ENCODE results near the gene CDADC1. TPM values are rescaled to one million over a fixed set of nuclear protein-coding genes. Genes with fewer than 3 reads are reported as not detected.
"Not testable (repeated sequence)": the region's sequence is repeated elsewhere in the genome, so short reads cannot be mapped to it uniquely, and the experiment has no call there.

The CDADC1 gene
- total RNA-seq, 2 donors from 2014 or later, result 16.5 to 18.6 TPM

- DNase-seq, result no peak
- H3K27me3 Mint-ChIP-seq, result no peaks in the 10 kb centered on the region
- no peak overlapping the region for H3K4me3 Mint-ChIP-seq
- no peak overlapping the region for H3K27ac Mint-ChIP-seq
- ATAC-seq, result no peak
- peaks cover 8% of the 10 kb centered on the region for H3K4me1 Mint-ChIP-seq
- peaks cover 2% of the 10 kb centered on the region for H3K36me3 Mint-ChIP-seq (ENCODE audit: low read depth)
- no peaks in the 10 kb centered on the region for H3K9me3 ChIP-seq (ENCODE audit: control insufficient read depth, low read length, poor library complexity, severe bottlenecking)
These were observed 71.8 kb downstream of the CDADC1 start for GRCh38 chr13:49319551-49319950.

GRCh38 chr13:49319951-49320350, 72.2 kb downstream of the CDADC1 start:
- Mint-ChIP-seq H3K27ac (peak overlapping the region; percentile 57), H3K27me3 (no peaks in the 10 kb centered on the region), H3K4me3 (no peak overlapping the region), H3K4me1 (peaks cover 8% of the 10 kb centered on the region), H3K36me3 (ENCODE audit: low read depth) (peaks cover 2% of the 10 kb centered on the region)
- DNase-seq (no peak), ATAC-seq (no peak)
- H3K9me3 ChIP-seq (ENCODE audit: control insufficient read depth, low read length, poor library complexity, severe bottlenecking), result no peaks in the 10 kb centered on the region

GRCh38 chr13:49320975-49321374, 73.2 kb downstream of the CDADC1 start:
- DNase-seq, result no peak
- peak overlapping the region; percentile 57 for H3K27ac Mint-ChIP-seq
- H3K4me1 Mint-ChIP-seq, result peaks cover 8% of the 10 kb centered on the region
- peaks cover 2% of the 10 kb centered on the region for H3K36me3 Mint-ChIP-seq (ENCODE audit: low read depth)
- no peak overlapping the region for H3K4me3 Mint-ChIP-seq
- no peaks in the 10 kb centered on the region for H3K27me3 Mint-ChIP-seq
- no peaks in the 10 kb centered on the region for H3K9me3 ChIP-seq (ENCODE audit: control insufficient read depth, low read length, poor library complexity, severe bottlenecking)
- no peak for ATAC-seq

- Mint-ChIP-seq H3K4me1 (peaks cover 8% of the 10 kb centered on the region), H3K27ac (no peak overlapping the region)
- no peak for ATAC-seq
These were observed 75.0 kb downstream of the CDADC1 start for GRCh38 chr13:49322702-49323101.

GRCh38 chr13:49323344-49323743, 75.6 kb downstream of the CDADC1 start:
- H3K4me3 Mint-ChIP-seq, result no peak overlapping the region
- peaks cover 8% of the 10 kb centered on the region for H3K4me1 Mint-ChIP-seq
- ATAC-seq (no peak), DNase-seq (no peak)
- no peaks in the 10 kb centered on the region for H3K27me3 Mint-ChIP-seq
- no peaks in the 10 kb centered on the region for H3K36me3 Mint-ChIP-seq (ENCODE audit: low read depth)
- no peak overlapping the region for H3K27ac Mint-ChIP-seq
- H3K9me3 ChIP-seq (ENCODE audit: control insufficient read depth, low read length, poor library complexity, severe bottlenecking), result no peaks in the 10 kb centered on the region

More at GRCh38 chr13:49322702-49323101, 75.0 kb downstream of the CDADC1 start:
- no peak overlapping the region for H3K4me3 Mint-ChIP-seq
- H3K36me3 Mint-ChIP-seq (ENCODE audit: low read depth), result peaks cover 2% of the 10 kb centered on the region
- no peak for DNase-seq
- no peaks in the 10 kb centered on the region for H3K9me3 ChIP-seq (ENCODE audit: control insufficient read depth, low read length, poor library complexity, severe bottlenecking)
- H3K27me3 Mint-ChIP-seq, result no peaks in the 10 kb centered on the region

- Mint-ChIP-seq H3K36me3 (ENCODE audit: low read depth) (no peaks in the 10 kb centered on the region), H3K4me1 (peaks cover 1% of the 10 kb centered on the region), H3K27me3 (no peaks in the 10 kb centered on the region)
These were observed 78.6 kb downstream of the CDADC1 start for GRCh38 chr13:49326222-49326917.

GRCh38 chr13:49327145-49327544, 79.4 kb downstream of the CDADC1 start:
- H3K27me3 Mint-ChIP-seq; DNase-seq; H3K4me3 Mint-ChIP-seq; H3K36me3 Mint-ChIP-seq (ENCODE audit: low read depth); H3K27ac Mint-ChIP-seq; H3K4me1 Mint-ChIP-seq; H3K9me3 ChIP-seq (ENCODE audit: control insufficient read depth, low read length, poor library complexity, severe bottlenecking); ATAC-seq: not testable (repeated sequence)

More at GRCh38 chr13:49326222-49326917, 78.6 kb downstream of the CDADC1 start:
- no peak for DNase-seq
- H3K9me3 ChIP-seq (ENCODE audit: control insufficient read depth, low read length, poor library complexity, severe bottlenecking), result no peaks in the 10 kb centered on the region
- no peak overlapping the region for H3K4me3 Mint-ChIP-seq
- ATAC-seq, result no peak
- no peak overlapping the region for H3K27ac Mint-ChIP-seq

GRCh38 chr13:49329831-49330545, 82.3 kb downstream of the CDADC1 start:
- Mint-ChIP-seq H3K27me3 (no peaks in the 10 kb centered on the region), H3K4me3 (no peak overlapping the region), H3K36me3 (ENCODE audit: low read depth) (peaks cover 6% of the 10 kb centered on the region), H3K4me1 (no peaks in the 10 kb centered on the region), H3K27ac (no peak overlapping the region)
- no peak for DNase-seq
- H3K9me3 ChIP-seq (ENCODE audit: control insufficient read depth, low read length, poor library complexity, severe bottlenecking), result peaks cover 2% of the 10 kb centered on the region
- no peak for ATAC-seq

GRCh38 chr13:49330546-49330864, 82.8 kb downstream of the CDADC1 start:
- DNase-seq (no peak), ATAC-seq (no peak)
- no peaks in the 10 kb centered on the region for H3K27me3 Mint-ChIP-seq
- H3K9me3 ChIP-seq (ENCODE audit: control insufficient read depth, low read length, poor library complexity, severe bottlenecking), result peaks cover 2% of the 10 kb centered on the region
- H3K4me3 Mint-ChIP-seq, result no peak overlapping the region
- no peaks in the 10 kb centered on the region for H3K4me1 Mint-ChIP-seq
- H3K27ac Mint-ChIP-seq, result no peak overlapping the region
- peaks cover 6% of the 10 kb centered on the region for H3K36me3 Mint-ChIP-seq (ENCODE audit: low read depth)

GRCh38 chr13:49336655-49337054, 88.9 kb downstream of the CDADC1 start:
- Mint-ChIP-seq H3K36me3 (ENCODE audit: low read depth) (peaks cover 8% of the 10 kb centered on the region), H3K4me1 (no peaks in the 10 kb centered on the region)
- no peak for DNase-seq

GRCh38 chr13:49340161-49340560, 92.4 kb downstream of the CDADC1 start:
- Mint-ChIP-seq H3K27me3 (no peaks in the 10 kb centered on the region), H3K4me3 (no peak overlapping the region), H3K36me3 (ENCODE audit: low read depth) (peaks cover 2% of the 10 kb centered on the region), H3K27ac (no peak overlapping the region), H3K4me1 (peaks cover 7% of the 10 kb centered on the region)
- no peaks in the 10 kb centered on the region for H3K9me3 ChIP-seq (ENCODE audit: control insufficient read depth, low read length, poor library complexity, severe bottlenecking)
- ATAC-seq (no peak), DNase-seq (no peak)

More at GRCh38 chr13:49336655-49337054, 88.9 kb downstream of the CDADC1 start:
- H3K27me3 Mint-ChIP-seq, result no peaks in the 10 kb centered on the region
- H3K4me3 Mint-ChIP-seq, result no peak overlapping the region
- ATAC-seq, result no peak
- no peak overlapping the region for H3K27ac Mint-ChIP-seq
- peaks cover 2% of the 10 kb centered on the region for H3K9me3 ChIP-seq (ENCODE audit: control insufficient read depth, low read length, poor library complexity, severe bottlenecking)

- H3K27me3 Mint-ChIP-seq, result no peaks in the 10 kb centered on the region
- H3K9me3 ChIP-seq (ENCODE audit: control insufficient read depth, low read length, poor library complexity, severe bottlenecking), result no peaks in the 10 kb centered on the region
- no peak for ATAC-seq
- DNase-seq, result no peak
- no peak overlapping the region for H3K4me3 Mint-ChIP-seq
- peaks cover 7% of the 10 kb centered on the region for H3K4me1 Mint-ChIP-seq
- H3K36me3 Mint-ChIP-seq (ENCODE audit: low read depth), result peaks cover 2% of the 10 kb centered on the region
- no peak overlapping the region for H3K27ac Mint-ChIP-seq
These were observed 93.8 kb downstream of the CDADC1 start for GRCh38 chr13:49341517-49341916.

- H3K9me3 ChIP-seq (ENCODE audit: control insufficient read depth, low read length, poor library complexity, severe bottlenecking), result no peaks in the 10 kb centered on the region
- no peaks in the 10 kb centered on the region for H3K27me3 Mint-ChIP-seq
- DNase-seq (no peak), ATAC-seq (no peak)
- H3K4me3 Mint-ChIP-seq, result no peak overlapping the region
- H3K4me1 Mint-ChIP-seq, result peaks cover 7% of the 10 kb centered on the region
- H3K27ac Mint-ChIP-seq, result no peak overlapping the region
- H3K36me3 Mint-ChIP-seq (ENCODE audit: low read depth), result peaks cover 2% of the 10 kb centered on the region
These were observed 94.2 kb downstream of the CDADC1 start for GRCh38 chr13:49341941-49342340.

- Mint-ChIP-seq H3K36me3 (ENCODE audit: low read depth) (peaks cover 2% of the 10 kb centered on the region), H3K27ac (no peak overlapping the region), H3K27me3 (no peaks in the 10 kb centered on the region), H3K4me1 (peaks cover 7% of the 10 kb centered on the region), H3K4me3 (no peak overlapping the region)
- H3K9me3 ChIP-seq (ENCODE audit: control insufficient read depth, low read length, poor library complexity, severe bottlenecking), result no peaks in the 10 kb centered on the region
- DNase-seq (no peak), ATAC-seq (no peak)
These were observed 94.7 kb downstream of the CDADC1 start for GRCh38 chr13:49342454-49342853.
